Right cardiac atrium (tissue), 5 donors: ENCODE results near the gene ST6GALNAC6. TPM values are rescaled to one million over a fixed set of nuclear protein-coding genes. Genes with fewer than 3 reads are reported as not detected.

Experiments
- ATAC-seq, 2 donors: fragments of 200-7000 bp; cut with Tn5 transposase; one replicate each; pipeline versions ENCODE4 v1.8.0 to v1.9.1; 2020; ENCODE audit warnings: moderate library complexity in 2 of 2, mild to moderate bottlenecking in 1 of 2
- DNase-seq, 3 donors: peaks; one replicate each; pipeline ENCODE4 v3.0.0-alpha.2; 2020
- H3K27ac ChIP-seq: one replicate; pipeline ENCODE4 v1.5.1; 2013; ENCODE audit warnings: mild to moderate bottlenecking, low read length, control low read depth, moderate library complexity
- H3K27me3 ChIP-seq: one replicate; pipeline ENCODE4 v1.6.1; 2013; ENCODE audit not compliant: control insufficient read depth, insufficient read depth
- H3K4me1 ChIP-seq: one replicate; pipeline ENCODE4 v1.6.1; 2013; ENCODE audit warnings: low read length; ENCODE audit not compliant: control insufficient read depth, insufficient read depth
- H3K4me3 ChIP-seq: one replicate; pipeline ENCODE4 v1.5.1; 2013; ENCODE audit warnings: low read length, control low read depth
- H3K9me3 ChIP-seq: one replicate; pipeline ENCODE4 v1.6.1; 2013; ENCODE audit warnings: low read length; ENCODE audit not compliant: control insufficient read depth
- WGBS: extraction: QIAGEN DNeasy Blood & Tissue Kit; methylation state at CpG from one replicate; pipeline ENCODE4 v1.1.7; 2013; 5-methylcytosine and 5-hydroxymethylcytosine counted together
- intact Hi-C, 4 donors: fragments of 100-400 bp; cut with DNase I; formaldehyde crosslinking; loops; one replicate each; pipeline versions ENCODE4 v1.11.0 to v1.14.0; 2022 to 2023
- polyA plus RNA-seq: library from polyadenylated mRNA; stranded (reverse); fragments of 200-250 nt; gene quantifications from one replicate; pipeline ENCODE4 v1.2.3, GENCODE V29; 2013
- total RNA-seq, 4 donors: library from RNA; stranded (reverse); fragmentation: NEBNext Ultra II Directional; extraction: Animal tissue kit (Norgen Biotek cat#: 25700); gene quantifications; one replicate each; pipeline ENCODE4 v1.2.1, GENCODE V29; 2021
- donor health status: healthy with polysubstance abuse.
- donor health status: DM: no; HTN: yes; CAD: no.
- donor health status: DM: no; HTN: no; CAD: no.
- donor health status: DM: no; HTN: yes; CAD: no; lungs with severe emphysema.
- donor health status: DM: yes; HTN: yes; CAD: no.

Gene ST6GALNAC6
- total and polyA plus RNA-seq, 5 donors: 55.9 to 73.7 (median 65.1) TPM

DNA sequence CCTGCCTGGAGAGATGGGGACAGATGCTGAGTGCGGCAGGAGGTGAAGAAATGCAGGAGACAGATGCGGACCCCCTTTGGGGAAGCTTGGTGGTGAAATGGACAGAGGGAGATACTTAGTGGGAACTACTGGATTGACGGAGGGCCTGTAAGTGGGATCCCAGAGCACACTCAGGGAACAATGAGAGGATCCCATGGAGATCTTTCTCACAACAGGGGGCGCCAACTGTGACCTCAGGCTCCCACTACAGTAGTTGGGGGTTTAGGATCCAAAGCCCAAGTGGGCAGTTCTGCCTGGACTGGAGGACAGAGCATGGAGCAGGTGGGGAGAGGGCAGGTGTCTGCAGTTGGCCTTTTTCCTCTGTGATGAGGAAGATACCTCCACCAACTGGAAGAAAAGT, 34.8 kb upstream of the ST6GALNAC6 start:
- intact Hi-C loops: no loop called here
- no peaks in the 10 kb centered on the region for H3K27me3 ChIP-seq
- peaks cover 12% of the 10 kb centered on the region for H3K4me1 ChIP-seq
- WGBS: 94% methylated on average over 4 of the region's 4 CpGs
- peak in 2 of 3 donors; percentile 12 to 27 for DNase-seq
- no peaks in the 10 kb centered on the region for H3K9me3 ChIP-seq
- ATAC-seq: no peak
- H3K4me3 ChIP-seq: no peak overlapping the region
- H3K27ac ChIP-seq: no peak overlapping the region

GRCh38 chr9:127931092-127931881, 31.9 kb upstream of the ST6GALNAC6 start:
- WGBS: 17% methylated on average over 18 of the region's 18 CpGs
- Histone ChIP-seq H3K9me3 (no peaks in the 10 kb centered on the region), H3K4me3 (peak overlapping the region; percentile 52), H3K4me1 (peaks cover 10% of the 10 kb centered on the region), H3K27me3 (no peaks in the 10 kb centered on the region), H3K27ac (no peak overlapping the region)
- intact Hi-C loops: no loop called here
- DNase-seq: peak in 1 of 3 donors; percentile 42
- ATAC-seq: peak in 1 of 2 donors; percentile 1

GRCh38 chr9:127930231-127931091, 31.1 kb upstream of the ST6GALNAC6 start, which contains the start of gene PIP5KL1:
PIP5KL1 (minus strand) TSS chr9:127930777; CDS start chr9:127930752, 25 bp downstream.
- ATAC-seq (peak; percentile 87 to 90), DNase-seq (peak; percentile 90 to 96 (median 93))
- H3K9me3 ChIP-seq: no peaks in the 10 kb centered on the region
- H3K4me3 ChIP-seq: peak within 1 kb of the TSS; percentile 52
- no peaks in the 10 kb centered on the region for H3K27me3 ChIP-seq
- 1% methylated on average over 70 of the region's 70 CpGs for WGBS
- peaks cover 6% of the 10 kb centered on the region for H3K4me1 ChIP-seq
- intact Hi-C loops: no loop called here
- no peak within 1 kb of the TSS for H3K27ac ChIP-seq

DNA sequence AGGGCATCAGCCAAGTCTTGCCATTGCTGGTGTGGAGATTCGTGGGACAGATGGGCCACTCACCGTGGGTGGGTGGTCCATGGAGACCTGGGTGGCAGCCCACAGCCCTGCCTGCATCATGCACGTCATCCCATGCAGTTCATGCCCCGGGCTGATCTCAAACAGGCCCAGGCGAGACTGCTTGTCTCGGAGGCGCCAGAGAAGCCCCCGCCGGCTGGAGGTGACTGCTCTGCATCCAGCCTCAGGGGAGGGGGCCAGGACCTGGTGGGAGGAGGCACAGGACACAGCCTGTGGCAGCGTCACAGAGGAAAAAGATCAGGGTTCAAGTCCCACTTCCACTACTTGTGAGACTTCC, 30.2 kb upstream of the ST6GALNAC6 start:
- ATAC-seq (no peak), DNase-seq (no peak)
- Histone ChIP-seq H3K27me3 (no peaks in the 10 kb centered on the region), H3K27ac (no peak overlapping the region), H3K4me1 (peaks cover 6% of the 10 kb centered on the region), H3K4me3 (no peak overlapping the region), H3K9me3 (no peaks in the 10 kb centered on the region)
- intact Hi-C loops: loop anchor here in 3 of 4 donors (10.0 kb wide), 2 partner anchors 195 to 425 kb away; partner anchors contain the start of gene TOR2A (in 1 of the 3)
- WGBS: 72% methylated on average over 10 of the region's 10 CpGs

- Histone ChIP-seq H3K27ac (no peak overlapping the region), H3K4me1 (peaks cover 6% of the 10 kb centered on the region), H3K4me3 (no peak overlapping the region), H3K9me3 (no peaks in the 10 kb centered on the region), H3K27me3 (no peaks in the 10 kb centered on the region)
- WGBS: 76% methylated on average over 11 of the region's 11 CpGs
- intact Hi-C loops: loop anchor here in 3 of 4 donors (10.0 kb wide), 2 partner anchors 194 to 424 kb away; partner anchors contain the start of gene TOR2A (in 1 of the 3)
- no peak for ATAC-seq
- no peak for DNase-seq
These were observed 29.5 kb upstream of the ST6GALNAC6 start for GRCh38 chr9:127928676-127929624.

DNA sequence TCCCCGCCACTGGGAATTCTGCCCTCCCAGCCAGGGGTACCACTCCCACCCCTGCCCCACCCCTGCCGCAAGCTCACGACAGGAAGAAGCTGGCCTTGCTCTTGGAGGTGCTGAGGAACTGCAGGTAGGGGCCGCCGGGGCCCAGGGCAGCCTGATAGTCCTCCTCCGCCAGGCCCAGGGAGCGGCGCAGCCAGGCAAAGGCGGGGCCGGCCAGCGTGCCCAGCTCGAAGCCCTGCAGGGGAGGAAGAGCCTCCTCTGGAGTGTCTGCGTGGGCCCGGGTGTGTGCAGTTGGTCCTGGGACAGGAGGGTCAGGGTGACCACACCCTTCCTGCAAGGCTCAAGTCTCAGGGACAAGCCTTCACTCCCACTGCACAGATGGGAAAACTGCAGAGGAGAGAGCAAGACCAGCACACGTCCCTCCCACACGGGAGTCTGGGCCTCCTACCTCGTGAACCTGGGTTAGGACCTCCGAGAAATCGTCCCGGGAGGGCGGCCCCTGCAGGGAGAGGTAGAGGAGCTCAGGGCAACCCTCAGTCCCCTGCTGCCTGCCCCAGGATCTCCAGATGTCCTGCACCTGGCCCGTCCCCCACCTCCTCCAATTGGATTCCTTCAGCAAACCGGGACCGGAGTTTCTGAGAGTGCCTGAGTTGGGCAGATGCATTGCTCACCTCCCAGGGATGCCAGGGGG, 28.7 kb upstream of the ST6GALNAC6 start:
- H3K9me3 ChIP-seq: no peaks in the 10 kb centered on the region
- whole genome bisulfite sequencing: 28% methylated on average over 24 of the region's 24 CpGs
- peak; percentile 3 to 20 for ATAC-seq
- H3K4me1 ChIP-seq: peaks cover 6% of the 10 kb centered on the region
- H3K27me3 ChIP-seq: no peaks in the 10 kb centered on the region
- intact Hi-C loops: loop anchor here in 3 of 4 donors (10.0 kb wide), 2 partner anchors 193 to 423 kb away; partner anchors contain the start of gene TOR2A (in 1 of the 3)
- DNase-seq: no peak
- no peak overlapping the region for H3K4me3 ChIP-seq
- H3K27ac ChIP-seq: no peak overlapping the region

DNA sequence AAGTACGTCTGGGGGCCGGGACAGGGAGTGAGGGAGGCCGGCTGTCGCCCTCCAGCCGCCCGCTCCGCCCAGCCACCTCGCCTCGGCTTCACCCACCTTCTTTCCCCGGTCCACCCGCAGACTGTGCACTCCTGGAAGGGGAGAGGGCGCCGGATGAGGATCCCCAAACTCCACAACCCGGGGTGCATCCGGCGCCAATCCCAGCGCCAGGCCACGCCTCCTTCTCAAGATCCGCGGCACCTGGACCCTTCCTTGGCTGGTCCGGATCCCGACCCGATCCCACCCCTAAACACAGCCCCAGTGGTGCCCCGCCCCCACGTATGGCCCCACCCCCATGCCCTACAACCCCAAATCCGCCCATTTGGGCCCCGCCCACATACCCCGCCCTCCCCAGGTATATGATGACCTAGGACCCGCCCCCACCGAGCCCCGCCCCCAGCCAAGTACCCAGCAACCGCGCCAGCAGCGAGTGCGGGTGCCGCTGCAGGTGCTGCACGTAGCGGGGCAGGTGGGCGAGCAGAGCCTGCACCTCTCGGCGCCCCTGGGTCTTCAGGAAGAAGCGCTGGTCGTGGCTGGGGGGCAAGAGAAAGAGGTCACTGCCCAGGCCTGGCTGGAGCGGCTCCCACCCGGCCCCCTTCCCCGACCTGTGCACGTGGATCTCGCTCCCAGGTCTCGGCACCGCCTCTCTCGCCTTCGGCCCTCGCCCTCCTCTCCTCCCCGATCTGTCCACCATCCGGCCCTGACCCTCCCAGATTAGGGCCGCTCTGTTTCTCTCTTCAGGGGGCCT, 28.0 kb upstream of the ST6GALNAC6 start:
- 6% methylated on average over 56 of the region's 56 CpGs for WGBS
- H3K27ac ChIP-seq: no peak overlapping the region
- ATAC-seq: peak in 1 of 2 donors; percentile 1
- peaks cover 6% of the 10 kb centered on the region for H3K4me1 ChIP-seq
- peak overlapping the region; percentile 9 for H3K4me3 ChIP-seq
- intact Hi-C loops: loop anchor here in 3 of 4 donors (10.0 kb wide), 2 partner anchors 193 to 423 kb away; partner anchors contain the start of gene TOR2A (in 1 of the 3)
- DNase-seq: no peak
- H3K9me3 ChIP-seq: no peaks in the 10 kb centered on the region
- H3K27me3 ChIP-seq: no peaks in the 10 kb centered on the region

- WGBS: 12% methylated on average over 19 of the region's 19 CpGs
- Histone ChIP-seq H3K9me3 (no peaks in the 10 kb centered on the region), H3K27me3 (no peaks in the 10 kb centered on the region), H3K4me1 (peaks cover 6% of the 10 kb centered on the region), H3K4me3 (no peak overlapping the region), H3K27ac (no peak overlapping the region)
- intact Hi-C loops: loop anchor here in 3 of 4 donors (10.0 kb wide), 2 partner anchors 192 to 422 kb away; partner anchors contain the start of gene TOR2A (in 1 of the 3)
- DNase-seq (no peak), ATAC-seq (no peak)
These were observed 27.4 kb upstream of the ST6GALNAC6 start for GRCh38 chr9:127926906-127927200.
